GM04504 (cell line): ENCODE results near the gene NACC1.
A peak's percentile ranks its signal among the peaks of the same experiment; 100 is the strongest.

Experiments used
- DNase-seq: peaks from one replicate; pipeline ENCODE4 v3.0.0-alpha.2; 2012; ENCODE audit warnings: low read depth

Gene NACC1

DNA sequence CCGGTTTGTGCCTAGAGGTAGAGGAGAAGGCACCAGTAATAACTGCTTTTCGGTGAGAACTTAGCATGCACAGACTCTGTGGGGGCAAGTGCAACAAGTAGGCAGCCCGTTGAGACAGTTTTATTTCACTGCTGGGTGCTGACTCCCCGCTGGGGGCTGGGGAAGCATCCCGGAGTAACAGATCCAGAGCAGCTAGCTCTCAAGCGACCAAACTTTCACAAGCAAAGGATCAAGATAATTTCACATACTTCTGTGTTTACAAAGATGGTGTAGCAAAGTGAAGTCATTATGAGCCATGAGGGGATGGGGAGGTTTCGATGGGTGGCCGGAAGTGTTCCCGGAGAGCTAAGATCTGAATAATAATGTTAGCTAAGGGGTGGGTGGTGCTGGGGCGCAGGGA lies 2.8 kb downstream of the NACC1 start:
- DNase-seq, result peak; percentile 37

DNA sequence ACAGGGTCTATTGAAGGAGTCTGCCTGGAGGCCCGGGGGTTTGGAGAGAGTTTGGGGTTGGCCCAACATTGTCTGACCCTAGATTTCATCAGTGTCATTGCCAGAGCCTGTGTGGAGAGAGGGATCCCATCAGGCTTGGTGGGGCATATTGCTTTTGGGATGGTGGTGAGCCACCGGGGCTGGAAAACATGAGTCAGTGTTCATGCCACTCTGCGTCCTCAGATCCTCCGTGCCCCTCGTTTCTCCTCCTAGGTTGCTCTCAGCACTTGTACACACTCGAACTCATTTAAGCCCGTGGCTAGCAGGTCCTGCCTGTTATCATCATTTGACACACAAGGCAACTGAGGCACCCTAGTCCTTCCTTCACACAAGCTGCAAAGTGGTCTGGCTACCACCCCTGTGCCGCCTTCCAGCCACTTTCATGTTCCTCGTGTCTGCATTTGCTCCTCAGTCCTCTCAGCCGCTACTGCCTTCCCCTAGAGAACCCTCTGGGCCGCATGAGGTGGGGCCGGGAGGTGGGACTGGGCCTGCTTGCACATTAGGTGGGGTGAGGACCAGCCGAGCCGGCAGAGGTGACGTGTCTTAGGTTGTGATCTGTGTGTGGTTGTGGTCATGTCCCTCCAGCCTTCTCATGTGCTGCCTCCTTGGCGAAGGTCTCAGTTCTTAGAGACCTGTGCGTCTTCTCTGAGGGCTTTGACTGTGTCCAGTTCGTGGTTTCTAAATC lies 3.6 kb downstream of the NACC1 start:
- no peak for DNase-seq

- no peak for DNase-seq
Measured at GRCh38 chr19:13122275-13122878, 4.3 kb downstream of the NACC1 start.

DNA sequence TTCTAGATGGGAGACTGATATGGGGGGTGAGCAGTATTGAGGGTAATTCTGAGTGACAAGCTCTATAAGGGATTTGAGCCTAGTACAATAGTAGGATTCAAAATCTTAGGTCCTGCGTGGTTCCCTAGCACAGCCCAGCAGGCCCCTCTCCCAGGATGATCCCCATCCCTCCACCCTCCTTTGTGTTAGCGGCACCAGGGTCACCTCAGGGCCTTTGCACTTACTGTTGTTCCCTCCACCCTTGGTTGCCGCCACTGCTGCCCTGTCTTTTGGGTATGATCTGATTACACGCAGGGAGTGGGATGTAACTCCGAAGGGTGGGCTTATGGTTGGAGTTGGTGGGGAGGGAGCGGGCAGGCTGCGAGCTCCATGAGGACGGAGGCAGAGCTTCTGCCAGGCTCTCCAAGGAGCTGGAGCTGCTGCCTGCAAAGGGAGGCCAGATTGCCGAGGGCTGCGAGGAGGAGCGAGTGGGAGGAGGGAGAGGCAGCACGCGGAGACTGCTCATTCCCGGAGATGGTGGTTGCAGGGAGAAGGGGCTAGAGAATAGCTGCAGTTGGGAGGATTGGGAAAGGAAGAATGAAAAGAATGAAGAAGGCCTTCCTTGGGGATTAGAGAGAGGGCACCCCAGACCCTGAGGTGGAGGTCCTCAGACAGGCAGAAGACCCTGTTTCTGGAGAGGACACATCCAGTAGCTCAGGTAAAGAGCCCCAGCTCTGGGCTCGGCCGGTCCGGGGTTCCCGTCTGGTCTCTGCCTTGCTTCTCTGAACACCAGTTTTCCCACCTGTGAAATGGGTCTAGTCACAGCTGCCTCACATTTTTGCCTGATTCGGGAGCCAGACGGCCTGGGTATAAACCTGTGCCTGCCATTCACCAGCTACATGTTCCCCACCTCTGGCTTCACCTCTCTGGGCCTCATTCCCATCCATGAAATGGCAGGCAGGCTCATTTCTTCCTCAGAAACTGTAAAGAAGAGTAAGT lies 5.2 kb downstream of the NACC1 start:
- no peak for DNase-seq

- no peak for DNase-seq
Measured at GRCh38 chr19:13127051-13127450, 9.0 kb downstream of the NACC1 start.

GRCh38 chr19:13127811-13128575 lies 9.9 kb downstream of the NACC1 start:
- DNase-seq, result no peak

GRCh38 chr19:13128583-13128982 lies 10.5 kb downstream of the NACC1 start:
- no peak for DNase-seq

DNA sequence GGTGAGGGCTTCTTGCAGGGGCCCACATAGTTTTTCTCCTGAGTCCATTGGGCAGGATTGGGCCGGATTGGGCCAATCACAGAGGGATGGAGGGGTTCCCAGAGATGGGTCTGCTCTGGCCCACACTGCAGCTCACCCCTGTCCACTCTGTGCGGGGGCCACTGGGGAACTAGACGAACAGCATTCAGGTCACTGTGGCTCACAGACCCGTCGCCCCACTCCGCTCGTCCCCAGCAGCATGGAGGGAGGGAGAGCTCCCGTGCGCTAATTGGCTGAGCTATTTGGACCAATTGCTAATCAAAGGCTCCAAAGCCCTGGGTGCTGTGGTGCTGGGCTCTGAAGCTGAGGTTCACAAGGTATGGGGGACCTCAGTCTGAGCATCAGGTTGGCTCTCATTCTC lies 11.3 kb downstream of the NACC1 start:
- no peak for DNase-seq

GRCh38 chr19:13130886-13131490 lies 12.9 kb downstream of the NACC1 start:
- DNase-seq, result no peak

DNA sequence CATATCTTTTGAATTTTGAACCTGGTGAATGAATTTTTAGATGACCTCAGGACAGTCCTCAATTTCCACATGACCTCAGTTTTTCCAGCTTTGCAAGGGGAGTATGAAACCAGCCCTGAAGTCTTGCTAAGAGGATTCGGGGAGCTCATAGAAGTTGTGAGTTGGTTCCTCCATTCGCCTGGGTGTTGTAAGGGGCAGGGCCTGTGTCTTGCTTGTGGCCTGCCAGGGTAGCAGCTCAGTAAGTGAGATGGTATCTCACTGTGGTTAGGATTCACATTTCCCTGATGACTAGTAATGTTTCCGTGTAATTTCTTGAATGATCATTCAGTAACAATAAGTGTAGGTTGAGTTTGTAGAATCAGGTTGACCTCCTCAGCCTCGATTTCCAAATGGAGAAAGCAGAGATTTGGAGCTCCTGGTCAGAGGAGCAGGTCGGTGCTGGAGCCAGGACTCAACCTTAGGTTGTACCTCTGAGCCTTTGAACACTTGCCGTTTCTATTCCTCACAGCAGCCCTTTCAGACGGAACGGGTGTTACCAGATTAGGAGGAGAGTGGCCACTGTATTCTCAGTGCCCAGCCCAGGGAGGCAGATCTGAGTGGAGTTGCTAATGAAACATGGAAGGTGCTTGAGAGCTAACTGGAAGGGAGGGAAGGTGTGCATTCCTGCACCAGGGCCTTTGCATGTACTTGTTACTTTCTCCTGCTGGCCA lies 14.6 kb downstream of the NACC1 start:
- no peak for DNase-seq

- no peak for DNase-seq
Measured at GRCh38 chr19:13133241-13133870, 15.3 kb downstream of the NACC1 start.

DNA sequence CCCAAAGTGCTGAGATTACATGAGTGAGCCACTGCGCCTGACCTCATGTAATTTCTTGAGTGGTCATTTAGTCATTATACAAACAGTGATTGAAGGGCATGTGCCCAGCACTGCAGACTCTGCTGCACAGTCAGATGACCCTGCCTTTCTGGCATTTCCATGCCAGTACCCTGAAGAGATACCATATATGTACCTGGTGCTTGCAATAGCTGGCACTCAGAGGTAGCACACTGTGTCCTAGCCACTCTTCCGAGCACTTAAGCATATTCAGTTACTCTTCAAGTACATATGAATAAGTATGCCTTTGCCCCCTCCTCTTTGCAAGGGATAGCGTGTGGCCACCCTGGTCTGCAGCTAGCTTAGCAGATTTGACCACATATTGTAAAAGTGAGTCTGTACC lies 16.6 kb downstream of the NACC1 start:
- no peak for DNase-seq

- DNase-seq, result no peak
Measured at GRCh38 chr19:13135068-13136062, 17.3 kb downstream of the NACC1 start.

GRCh38 chr19:13137290-13137794 lies 19.3 kb downstream of the NACC1 start:
- DNase-seq, result no peak

- no peak for DNase-seq
Measured at GRCh38 chr19:13138171-13138915, 20.3 kb downstream of the NACC1 start.

DNA sequence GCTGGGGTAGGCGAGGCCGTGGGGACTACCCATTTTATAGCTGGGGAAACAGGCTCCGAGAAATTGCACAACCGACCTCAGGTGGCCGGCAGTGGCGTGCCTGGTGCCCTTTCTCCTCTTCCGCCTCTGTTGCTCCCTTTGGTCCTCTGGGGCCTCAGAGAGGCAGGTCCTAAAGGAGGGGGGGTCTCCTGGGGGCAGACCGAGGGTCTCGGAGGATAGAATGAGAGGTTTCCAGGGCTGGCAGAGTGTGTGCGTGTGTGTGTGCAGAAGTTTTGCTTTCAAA lies 20.8 kb downstream of the NACC1 start:
- no peak for DNase-seq

- no peak for DNase-seq
Measured at GRCh38 chr19:13139633-13140311, 21.7 kb downstream of the NACC1 start.
